Stimulated activated naive CD4-positive, alpha-beta T cell treated with Interleukin-2 at 50 U/mL for 16 hours (primary cell): ENCODE data around the gene IP6K1.
"Not testable (repeated sequence)": the region's sequence is repeated elsewhere in the genome, so short reads cannot be mapped to it uniquely, and the experiment has no call there.

Experiments used
- DNase-seq: peaks from one replicate; lab custom pipeline; 2025; lab: John Stamatoyannopoulos, UW

IP6K1 gene

GRCh38 chr3:49763981-49764380 lies 22.4 kb downstream of the IP6K1 start:
- no peak for DNase-seq

GRCh38 chr3:49761661-49762060 lies 24.7 kb downstream of the IP6K1 start:
- DNase-seq, result no peak

- no peak for DNase-seq
Measured at GRCh38 chr3:49759226-49759625, 27.1 kb downstream of the IP6K1 start.

GRCh38 chr3:49757197-49757596 lies 29.1 kb downstream of the IP6K1 start:
- no peak for DNase-seq

GRCh38 chr3:49756036-49756435 lies 30.3 kb downstream of the IP6K1 start:
- DNase-seq, result no peak

GRCh38 chr3:49754536-49754935 lies 31.8 kb downstream of the IP6K1 start:
- DNase-seq, result no peak

GRCh38 chr3:49751501-49751900 lies 34.8 kb downstream of the IP6K1 start:
- DNase-seq, result no peak

- DNase-seq, result no peak
Measured at GRCh38 chr3:49750056-49750455, 36.3 kb downstream of the IP6K1 start.

GRCh38 chr3:49748874-49749273 lies 37.5 kb downstream of the IP6K1 start:
- not testable (repeated sequence) for DNase-seq

- DNase-seq, result no peak
Measured at GRCh38 chr3:49747792-49748480, 38.4 kb downstream of the IP6K1 start.

GRCh38 chr3:49745986-49746385 lies 40.4 kb downstream of the IP6K1 start:
- DNase-seq, result no peak

GRCh38 chr3:49740427-49740826 lies 45.9 kb downstream of the IP6K1 start:
- DNase-seq, result no peak

GRCh38 chr3:49738067-49738713 lies 48.2 kb downstream of the IP6K1 start:
- DNase-seq, result no peak

- DNase-seq, result no peak
Measured at GRCh38 chr3:49734752-49735151, 51.6 kb downstream of the IP6K1 start.

- DNase-seq, result no peak
Measured at GRCh38 chr3:49733551-49733950, 52.8 kb downstream of the IP6K1 start.

- no peak for DNase-seq
Measured at GRCh38 chr3:49732597-49732996, 53.7 kb downstream of the IP6K1 start.

- DNase-seq, result no peak
Measured at GRCh38 chr3:49729966-49730609, 56.3 kb downstream of the IP6K1 start.

- no peak for DNase-seq
Measured at GRCh38 chr3:49727924-49728361, 58.4 kb downstream of the IP6K1 start.

GRCh38 chr3:49727154-49727923 lies 59.0 kb downstream of the IP6K1 start:
- DNase-seq, result no peak

- DNase-seq, result no peak
Measured at GRCh38 chr3:49725906-49726681, 60.2 kb downstream of the IP6K1 start.

GRCh38 chr3:49724586-49724985 lies 61.8 kb downstream of the IP6K1 start:
- DNase-seq, result no peak
